HG03342 (cell line): ENCODE results near the gene ERI3.

Source experiments
- ATAC-seq: cut with Tn5 transposase; IDR thresholded peaks from one replicate; pipeline ENCODE4 v1.9.1; 2021; ENCODE audit warnings: mild to moderate bottlenecking, moderate library complexity; ENCODE audit not compliant: unreplicated experiment

Gene ERI3

GRCh38 chr1:44351289-44351688 is 3.8 kb downstream of the ERI3 start:
- no peak for ATAC-seq

- no peak for ATAC-seq
These were observed 7.0 kb downstream of the ERI3 start for GRCh38 chr1:44348061-44348485.

DNA sequence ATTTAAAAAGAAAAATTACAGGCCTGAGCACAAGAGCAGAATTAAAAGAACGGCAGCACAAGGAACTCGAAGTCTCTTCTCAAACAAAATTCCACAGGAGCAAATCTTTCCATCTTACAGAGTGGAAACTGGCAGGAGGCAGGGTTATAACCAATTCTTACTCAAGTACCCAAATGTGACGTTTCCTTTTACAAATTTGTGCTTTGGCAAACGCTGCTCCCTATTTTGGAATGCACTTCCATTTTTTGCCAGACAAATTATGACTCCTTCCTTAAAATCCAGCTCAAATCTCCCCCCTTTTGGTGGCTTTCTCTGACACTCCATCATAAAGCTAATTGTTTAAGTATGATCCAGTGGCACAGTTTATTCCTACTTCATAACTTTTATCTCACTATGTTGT is 7.8 kb downstream of the ERI3 start:
- ATAC-seq, result no peak

DNA sequence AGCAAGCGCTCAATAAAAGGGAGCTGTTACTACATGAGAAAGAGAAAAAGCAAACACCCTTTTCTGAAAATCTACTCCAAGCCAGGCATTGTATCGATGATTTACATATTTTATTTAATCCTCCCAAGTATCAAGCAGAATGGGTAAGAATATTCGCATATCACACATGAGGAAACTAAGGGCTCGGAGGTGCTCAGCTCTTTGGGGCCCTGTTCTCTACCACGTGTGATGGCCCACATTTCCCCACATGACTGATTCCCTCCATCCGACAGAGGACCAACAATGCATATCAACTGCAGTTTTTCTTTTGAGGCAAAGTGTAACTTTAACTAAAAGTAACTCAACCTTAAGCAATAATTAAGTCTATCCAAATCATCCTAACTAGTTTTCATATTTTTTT is 8.2 kb downstream of the ERI3 start:
- no peak for ATAC-seq

DNA sequence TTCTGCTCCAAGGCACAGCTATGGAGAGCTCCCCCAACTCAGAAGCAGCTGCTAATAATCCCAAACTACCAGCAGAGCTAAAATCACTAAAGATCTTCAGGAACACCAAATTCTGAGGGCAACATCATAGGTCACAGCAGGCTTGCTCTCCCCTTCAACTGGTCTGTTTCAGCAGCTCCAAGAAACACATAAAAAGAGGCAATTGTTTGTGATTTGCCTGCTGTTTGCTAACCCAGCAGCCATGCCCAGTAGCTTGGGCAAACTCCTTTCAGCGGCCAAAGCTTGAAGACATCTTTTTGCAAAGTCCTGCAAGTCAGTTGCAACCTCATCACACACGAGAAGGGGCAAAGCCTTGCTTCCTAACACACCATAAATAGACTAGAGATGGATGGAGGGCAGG is 8.9 kb downstream of the ERI3 start:
- ATAC-seq, result no peak

- no peak for ATAC-seq
These were observed 9.8 kb downstream of the ERI3 start for GRCh38 chr1:44345187-44345775.

DNA sequence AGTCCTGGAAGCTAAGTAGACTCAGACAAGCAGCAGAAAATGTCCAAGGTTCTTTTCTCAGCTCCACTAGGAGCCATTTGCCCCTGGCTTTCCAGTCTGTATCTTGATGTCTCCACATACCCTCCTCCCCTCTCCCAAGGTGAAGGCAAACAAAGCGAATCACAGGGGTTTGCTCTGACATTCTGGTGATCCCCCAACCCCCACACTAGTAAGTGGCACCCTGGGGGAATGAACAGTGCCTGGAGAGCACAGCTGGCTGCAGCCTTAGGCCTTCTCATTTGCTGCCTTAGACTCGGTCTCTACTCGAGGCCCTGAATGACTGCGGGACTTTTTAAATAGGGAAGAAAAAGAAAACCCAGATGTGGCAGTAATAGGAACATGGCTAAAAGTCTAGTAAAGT is 15.3 kb downstream of the ERI3 start:
- ATAC-seq, result no peak

DNA sequence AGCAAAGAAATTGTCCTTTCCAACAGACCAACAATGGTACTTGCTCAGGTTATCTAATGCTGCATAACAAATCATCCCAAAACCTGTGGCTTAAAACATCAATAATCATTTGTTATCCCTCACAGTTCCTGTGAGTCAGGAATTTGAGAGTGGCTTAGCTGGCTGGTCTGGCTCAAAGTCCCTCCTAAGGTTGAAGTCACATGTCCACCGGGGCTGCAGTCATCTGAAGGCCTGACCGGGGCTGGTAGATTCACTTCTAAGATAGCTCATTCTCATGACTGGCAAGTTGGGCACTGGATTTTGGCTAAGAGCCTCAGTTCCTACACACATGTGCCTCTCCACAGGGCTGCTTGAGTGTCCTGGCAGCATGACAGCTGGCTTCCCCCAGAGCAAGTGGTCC is 16.9 kb downstream of the ERI3 start:
- no peak for ATAC-seq

- ATAC-seq, result no peak
These were observed 18.4 kb downstream of the ERI3 start for GRCh38 chr1:44336668-44337067.

- ATAC-seq, result no peak
These were observed 20.1 kb downstream of the ERI3 start for GRCh38 chr1:44334968-44335367.

DNA sequence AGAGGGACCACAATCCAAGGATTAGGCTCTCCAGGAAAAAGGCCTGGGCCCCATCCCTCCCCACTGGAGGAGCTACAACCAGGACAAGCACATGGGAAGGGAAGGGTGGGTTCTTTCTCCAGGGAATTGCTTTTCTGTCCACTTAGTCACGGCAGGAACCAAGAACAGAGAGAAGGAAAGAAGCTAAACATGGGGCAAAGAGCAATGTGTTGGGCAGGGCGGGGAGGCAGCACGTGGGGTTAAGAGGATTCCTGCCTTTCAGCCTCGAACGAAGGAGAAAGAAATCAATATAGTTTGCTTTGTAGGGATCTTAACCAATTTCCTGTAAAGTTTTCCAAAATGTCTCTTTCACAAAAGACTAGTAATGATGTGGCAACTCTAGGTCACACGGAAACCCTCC is 21.7 kb downstream of the ERI3 start:
- ATAC-seq, result no peak

DNA sequence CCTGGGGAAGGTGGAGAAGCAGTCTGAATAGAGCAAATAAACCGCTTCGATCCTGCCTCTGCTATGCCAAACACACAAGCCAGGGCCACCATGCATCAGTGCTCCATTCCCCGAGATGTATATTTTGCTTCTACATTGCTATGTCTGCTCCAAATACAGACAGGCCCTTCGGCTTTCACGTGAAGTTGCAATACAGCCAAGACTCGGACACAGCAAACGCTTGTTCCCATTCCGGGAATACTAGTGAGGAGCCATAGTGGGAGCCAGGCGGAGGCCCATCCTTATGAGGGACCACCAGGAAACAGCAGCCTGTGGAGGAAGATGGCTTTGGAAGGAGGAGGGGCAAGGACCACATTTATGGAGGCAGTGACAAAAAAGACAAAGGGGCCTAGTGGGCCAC is 22.6 kb downstream of the ERI3 start:
- ATAC-seq, result no peak

- no peak for ATAC-seq
These were observed 24.1 kb downstream of the ERI3 start for GRCh38 chr1:44330935-44331334.

DNA sequence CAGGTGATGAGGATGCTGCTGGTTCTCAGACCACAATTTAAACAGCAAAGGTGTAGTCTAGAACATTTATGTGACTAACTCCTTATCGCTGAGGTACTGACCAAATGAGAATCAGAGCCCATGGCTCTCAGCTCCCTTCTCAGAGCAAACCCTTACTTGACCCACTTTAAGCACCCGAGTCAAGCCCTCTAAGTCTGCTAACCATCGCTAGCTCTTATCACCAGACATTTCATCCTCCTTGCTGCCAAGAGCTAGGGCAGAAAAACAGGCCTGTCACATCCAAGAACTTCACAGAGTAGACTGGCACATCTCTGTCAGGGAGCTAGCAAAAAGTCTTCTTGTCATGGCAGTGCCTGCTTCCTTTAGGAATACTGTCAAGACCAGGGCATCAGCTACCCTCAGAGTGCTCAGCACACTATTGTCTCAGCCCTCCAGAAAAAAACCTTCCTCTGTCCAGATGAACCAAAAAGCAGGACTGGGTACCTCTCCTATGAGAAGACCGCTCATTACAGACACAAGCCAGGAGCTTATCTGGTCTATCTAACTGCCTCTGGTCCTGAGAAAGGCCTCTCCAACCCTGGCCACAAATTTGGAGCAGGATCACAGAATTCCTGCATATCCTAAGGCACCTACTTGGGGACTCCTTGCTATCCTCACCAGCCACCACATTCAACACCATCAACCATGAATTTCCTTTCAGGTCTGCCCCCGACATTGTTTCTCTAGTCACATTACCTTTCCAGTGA is 26.2 kb downstream of the ERI3 start:
- ATAC-seq, result no peak

- no peak for ATAC-seq
These were observed 27.2 kb downstream of the ERI3 start for GRCh38 chr1:44327679-44328491.

- no peak for ATAC-seq
These were observed 28.1 kb downstream of the ERI3 start for GRCh38 chr1:44326821-44327465.

DNA sequence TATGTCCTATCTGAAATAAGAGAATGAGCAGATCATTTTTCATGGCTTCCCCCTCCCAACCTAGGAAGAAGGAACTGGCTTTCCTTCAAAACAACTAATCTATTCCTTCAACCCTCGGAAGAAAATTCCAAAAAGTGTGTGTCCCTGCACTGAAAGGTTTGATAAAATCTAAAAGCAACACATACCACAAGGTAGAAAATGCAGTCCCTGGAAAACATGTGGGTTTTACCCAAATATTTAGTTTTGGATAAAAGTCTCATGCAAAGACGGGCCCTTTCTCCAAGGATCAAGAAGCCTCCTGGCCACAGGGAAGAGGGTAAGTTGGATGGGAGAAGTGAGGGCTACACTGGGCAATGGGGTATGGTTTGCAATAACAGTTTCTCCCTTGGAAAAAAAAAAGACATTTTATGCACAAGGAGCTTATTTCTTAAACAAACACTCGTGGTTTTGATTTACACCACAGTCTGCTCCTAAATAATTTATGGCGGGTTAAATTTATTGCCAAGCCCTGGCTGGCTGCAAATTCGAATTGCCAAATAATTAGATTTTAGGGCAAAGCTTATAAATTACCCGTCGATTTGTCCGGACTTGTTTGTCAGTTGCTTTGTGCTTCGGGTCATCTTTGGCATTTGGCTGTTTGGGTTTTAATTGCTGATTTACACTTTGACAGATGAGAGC is 28.9 kb downstream of the ERI3 start:
- ATAC-seq, result no peak

- ATAC-seq, result no peak
These were observed 31.1 kb downstream of the ERI3 start for GRCh38 chr1:44323947-44324346.

- ATAC-seq, result no peak
These were observed 32.7 kb downstream of the ERI3 start for GRCh38 chr1:44322367-44322766.

- ATAC-seq, result no peak
These were observed 33.6 kb downstream of the ERI3 start for GRCh38 chr1:44321466-44321865.
